ENCODE results near the gene KCP.

KCP gene

GRCh38 chr7:128899392-128899791, 11.1 kb downstream of the KCP start:
- no peak for TF ChIP-seq CTCF (conservative IDR thresholded peaks at IDR 0.05; ENCODE audit: low read depth, low read length)
- no peak for DNase-seq (ENCODE audit: low read depth)
- no peak overlapping the region for H3K4me3 ChIP-seq (ENCODE audit: low read length)

GRCh38 chr7:128895320-128895719, 15.2 kb downstream of the KCP start:
- no peak for DNase-seq (ENCODE audit: low read depth)
- H3K4me3 ChIP-seq (ENCODE audit: low read length) = no peak overlapping the region
- TF ChIP-seq CTCF (conservative IDR thresholded peaks at IDR 0.05; ENCODE audit: low read depth, low read length) = no peak

GRCh38 chr7:128894101-128894440, 16.4 kb downstream of the KCP start:
- TF ChIP-seq CTCF (conservative IDR thresholded peaks at IDR 0.05; ENCODE audit: low read depth, low read length) = no peak
- DNase-seq (ENCODE audit: low read depth) = no peak
- H3K4me3 ChIP-seq (ENCODE audit: low read length) = no peak overlapping the region

GRCh38 chr7:128893251-128894100, 17.0 kb downstream of the KCP start:
- DNase-seq (ENCODE audit: low read depth) = no peak
- no peak for TF ChIP-seq CTCF (conservative IDR thresholded peaks at IDR 0.05; ENCODE audit: low read depth, low read length)
- H3K4me3 ChIP-seq (ENCODE audit: low read length) = no peak overlapping the region

GRCh38 chr7:128892521-128893250, 17.8 kb downstream of the KCP start:
- no peak for DNase-seq (ENCODE audit: low read depth)
- no peak overlapping the region for H3K4me3 ChIP-seq (ENCODE audit: low read length)
- no peak for TF ChIP-seq CTCF (conservative IDR thresholded peaks at IDR 0.05; ENCODE audit: low read depth, low read length)

- no peak for DNase-seq (ENCODE audit: low read depth)
- H3K4me3 ChIP-seq (ENCODE audit: low read length) = no peak overlapping the region
- no peak for TF ChIP-seq CTCF (conservative IDR thresholded peaks at IDR 0.05; ENCODE audit: low read depth, low read length)
Observed at GRCh38 chr7:128891942-128892269, 18.6 kb downstream of the KCP start.
